C4-2B (cell line): Measurements from ENCODE around the gene FAM131B.

ENCODE experiments used
- CTCF ChIP-seq: fragments of 450-650 bp; conservative IDR thresholded peaks from 2 replicates; pipeline ENCODE4 v1.5.1; 2017; ENCODE audit warnings: mild to moderate bottlenecking
- ZFX ChIP-seq: fragments of 450-650 bp; IDR thresholded peaks from 2 replicates; pipeline ENCODE4 v1.6.1; 2017

- TF ChIP-seq CTCF: no peak; the same call in 1 of the 2 replicates
- TF ChIP-seq ZFX: no peak
These were observed 24.9 kb upstream of the FAM131B start for GRCh38 chr7:143387156-143387975.
